Measurements from ENCODE around the gene NUP98. TPM values are rescaled to one million over a fixed set of nuclear protein-coding genes. Genes with fewer than 3 reads are reported as not detected.

NUP98 gene
- total RNA-seq, result 110 and 115 TPM in 2 replicates

DNA sequence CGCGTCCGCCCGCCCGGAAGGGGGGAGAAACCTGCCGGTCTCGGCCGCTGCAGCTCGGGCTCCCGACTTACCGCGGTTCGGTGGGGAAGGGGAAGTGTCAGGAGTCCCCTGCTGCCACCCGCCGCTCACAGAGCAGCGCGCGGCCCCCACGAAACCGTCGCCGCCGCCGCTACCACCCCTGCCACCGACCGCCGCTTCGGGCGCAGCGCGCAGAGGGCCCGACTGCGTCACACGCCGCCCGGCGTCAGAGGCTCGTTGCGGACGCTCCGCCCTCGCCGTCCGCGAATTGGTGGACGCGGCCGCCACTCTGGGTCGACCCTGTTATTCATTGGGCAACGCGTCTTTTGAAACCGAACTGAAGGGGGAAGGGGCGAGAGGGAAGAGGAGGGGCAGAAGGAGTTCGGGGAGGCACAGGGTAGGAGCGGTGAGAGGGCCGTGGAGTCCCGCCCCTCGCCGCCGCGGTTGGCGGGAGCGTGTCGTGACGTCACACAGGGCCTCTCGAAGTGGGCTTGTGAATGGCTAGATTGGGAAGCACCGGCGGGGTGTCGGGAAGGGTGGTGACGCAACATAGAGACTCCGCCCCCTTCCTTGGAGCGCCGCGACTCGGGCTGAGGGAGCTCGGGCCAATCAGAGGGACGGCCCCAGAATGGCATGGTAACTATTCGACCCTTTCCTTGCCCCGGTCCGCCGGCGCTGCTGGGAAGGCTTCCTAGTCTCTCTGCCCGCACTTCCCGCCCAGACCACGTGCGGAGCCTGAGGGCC lies at the start of gene NUP98:
NUP98 (minus strand) TSS at position 226 of the 762 bp plus-strand sequence. CDS start 15,437 bp downstream, outside the sequence.

DNA sequence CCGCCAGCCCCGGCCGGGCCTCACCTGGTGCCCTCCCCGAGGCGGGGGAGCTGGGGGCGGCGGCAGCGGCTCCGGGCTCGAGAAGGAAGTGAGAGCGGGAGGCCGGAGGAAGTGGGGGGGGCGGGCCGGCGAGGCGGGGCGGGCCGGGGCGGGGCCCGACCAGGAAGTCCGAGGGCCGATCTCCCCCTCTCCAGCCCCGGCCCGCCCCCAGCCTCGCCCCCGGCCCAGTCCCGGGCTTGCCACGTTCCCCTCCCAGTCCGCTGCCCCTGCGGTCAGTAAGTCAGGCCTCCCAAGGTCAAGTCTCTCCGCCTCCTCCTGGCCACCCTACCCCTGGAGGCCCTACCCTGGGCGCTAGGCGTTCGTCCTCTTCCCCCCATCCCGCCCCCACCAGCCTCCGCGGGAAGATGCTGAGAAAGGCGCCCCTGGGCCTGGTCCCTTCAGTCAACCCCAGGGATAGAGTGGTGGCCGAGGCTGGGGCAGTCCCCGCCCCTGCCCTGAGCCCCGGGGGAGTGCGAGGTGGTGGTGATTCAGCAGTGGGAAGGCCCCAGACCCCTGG lies 43.6 kb upstream of the NUP98 start, which contains the start of gene RHOG:
RHOG (minus strand) TSS at position 90 of the 556 bp plus-strand sequence. CDS start 12,821 bp downstream, outside the sequence.

DNA sequence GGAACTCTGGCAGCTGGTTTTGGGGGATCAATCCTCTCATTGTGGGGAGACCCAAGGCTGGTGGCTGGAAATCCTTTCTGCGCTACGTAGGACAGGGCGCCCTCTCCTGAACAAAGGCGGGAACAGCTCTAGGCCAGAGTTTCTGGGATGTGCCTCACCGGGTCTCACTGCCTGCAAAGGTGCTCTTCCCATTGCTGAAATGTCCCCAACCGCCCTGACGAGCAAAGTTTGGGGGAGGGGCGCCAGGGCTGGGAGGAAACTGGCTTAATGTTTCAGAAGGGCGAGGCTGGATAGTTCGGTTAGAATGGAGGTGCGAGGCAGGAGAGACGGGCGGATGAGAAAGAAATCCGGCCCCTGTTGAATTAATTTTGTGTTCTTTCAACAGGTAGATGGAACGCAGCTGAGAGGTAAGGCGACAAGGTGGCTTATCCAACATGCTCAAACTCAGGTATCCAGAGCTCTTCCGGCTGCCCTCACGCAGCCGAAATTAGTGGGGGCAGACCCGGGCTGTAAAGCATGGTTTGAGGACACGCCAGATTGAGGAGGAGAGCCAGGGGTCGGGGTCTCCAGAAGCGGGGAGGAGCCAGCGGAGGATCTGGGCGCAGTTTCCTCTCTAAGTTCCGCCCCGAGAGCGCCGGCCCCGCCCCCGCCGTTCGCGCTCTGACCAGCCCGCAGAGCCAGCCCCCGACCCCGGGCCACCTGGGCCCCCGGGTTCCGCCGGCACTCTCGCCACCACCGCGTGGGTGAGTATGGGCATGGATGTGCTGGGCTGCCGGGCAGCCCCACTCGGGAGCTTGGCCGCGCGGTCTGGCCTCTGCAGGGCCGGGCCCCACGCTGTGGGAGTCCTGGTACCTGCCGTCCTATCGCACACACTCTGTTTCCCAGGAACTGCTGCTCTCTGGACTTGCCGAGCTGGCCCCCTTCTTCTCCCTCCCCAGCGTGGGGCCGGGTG lies 10.8 kb upstream of the NUP98 start, which contains the start of gene PGAP2:
PGAP2 (plus strand) TSS at position 652 of the 952 bp plus-strand sequence. CDS start 2,700 bp downstream, outside the sequence.

DNA sequence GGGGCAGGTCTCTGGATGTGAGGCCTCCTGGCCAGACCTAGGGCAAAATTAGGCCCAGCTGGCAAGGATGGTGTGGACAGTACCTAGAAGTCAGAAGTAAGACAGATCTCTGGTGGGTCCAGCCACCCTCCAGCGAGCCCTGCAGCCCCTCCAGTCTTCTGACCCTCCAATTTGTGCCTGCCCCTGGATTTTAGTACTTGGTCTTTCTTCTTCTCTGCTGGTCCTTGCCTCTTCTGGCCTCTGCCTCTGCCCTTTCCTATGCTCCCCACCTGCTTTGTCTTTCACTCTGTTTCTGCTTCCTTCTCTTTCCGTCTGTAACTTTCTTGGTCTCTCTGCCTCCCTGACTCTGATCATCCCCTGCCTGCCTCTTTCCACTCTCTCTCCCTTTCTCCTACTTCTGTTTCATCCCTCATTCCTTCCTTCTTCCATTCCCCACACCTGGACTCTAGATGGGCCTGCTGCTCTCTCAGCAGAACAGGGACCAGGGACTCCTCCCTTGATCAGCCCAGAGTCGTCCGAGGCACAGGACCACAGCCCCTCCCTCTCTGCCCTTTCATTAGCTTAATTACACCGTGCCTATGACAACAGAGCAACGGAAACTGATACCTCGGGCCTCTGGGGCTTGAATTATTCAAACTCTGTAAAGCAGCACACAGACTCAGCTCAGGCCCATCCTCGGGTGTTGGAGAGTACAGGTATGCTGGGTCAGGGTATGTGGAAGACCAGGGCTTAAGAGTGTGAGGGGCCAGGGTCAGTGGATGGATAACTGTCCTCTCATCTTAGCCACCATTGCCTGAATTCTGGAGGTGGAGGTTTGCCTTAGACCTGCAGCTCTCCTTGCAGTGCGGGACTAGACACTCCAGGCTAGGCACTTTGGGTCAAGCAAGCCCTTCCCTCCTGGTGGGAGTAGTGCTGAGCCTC lies 125.8 kb downstream of the NUP98 start, which contains the start of gene CHRNA10:
CHRNA10 (minus strand) TSS at position 51 of the 921 bp plus-strand sequence. CDS start 72 bp downstream, outside the sequence.

DNA sequence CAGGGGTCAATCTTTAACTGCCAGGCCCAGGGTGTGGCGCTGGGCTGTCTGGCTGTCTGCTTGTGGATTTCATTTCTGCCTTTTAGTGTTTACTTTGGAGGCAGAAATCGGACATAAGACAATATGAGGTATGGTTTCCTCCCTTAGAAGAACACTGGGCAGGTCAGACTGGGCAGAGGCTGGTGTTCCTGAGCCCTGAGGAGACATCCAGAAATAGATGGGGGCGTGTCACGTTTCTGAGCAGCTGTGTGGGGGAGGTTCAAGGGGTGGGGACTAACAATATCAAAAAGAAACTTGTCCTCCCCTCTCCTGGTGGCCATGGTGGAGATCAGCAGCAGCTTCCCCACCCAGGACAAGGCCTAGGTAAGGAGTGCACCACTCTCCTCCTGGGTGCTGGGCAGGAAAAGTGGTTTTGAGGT lies 152.5 kb downstream of the NUP98 start, which contains the start of gene ART1:
ART1 (plus strand) TSS at position 312 of the 419 bp plus-strand sequence. CDS start 14,086 bp downstream, outside the sequence.

DNA sequence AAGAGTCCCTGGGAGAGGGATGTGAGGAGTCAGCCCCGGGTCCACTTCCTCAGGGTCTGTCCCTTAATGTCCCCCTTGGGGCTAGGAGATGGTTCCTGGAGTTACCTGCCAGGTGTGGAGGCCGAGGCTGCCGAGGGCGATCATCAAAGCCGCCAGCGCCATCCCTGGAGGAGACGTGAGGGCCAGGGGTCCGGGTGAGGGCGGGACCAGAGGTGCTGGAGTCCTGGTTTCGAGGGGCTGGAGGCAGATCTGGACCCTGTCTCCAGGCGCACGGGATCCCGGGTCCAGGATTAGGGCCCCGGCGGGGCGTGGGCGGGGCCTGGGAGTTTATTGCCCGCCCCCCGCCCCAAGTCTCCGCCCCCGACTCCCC lies 155.7 kb downstream of the NUP98 start, which contains the start of gene ART5:
ART5 (minus strand) TSS at position 292 of the 370 bp plus-strand sequence; CDS start at position 162, 130 bp downstream.

Other genes with a start within 250 kb of the NUP98 start
- gene ART5, start 155.6 kb downstream of the NUP98 start, total RNA-seq, result not detected in 2 replicates
- gene ART1, start 152.4 kb downstream of the NUP98 start, total RNA-seq, result not detected in 2 replicates
- gene CHRNA10, start 126.2 kb downstream of the NUP98 start, total RNA-seq, result 0.05 TPM in 1 of 2 replicates, not detected in the other
- 8.0 and 10.3 TPM in 2 replicates for gene PGAP2, start 11.0 kb upstream of the NUP98 start, total RNA-seq
- 61.2 and 63.4 TPM in 2 replicates for gene RHOG, start 43.4 kb upstream of the NUP98 start, total RNA-seq
- gene STIM1, start 58.1 kb upstream of the NUP98 start, total RNA-seq, result 14.1 and 18.0 TPM in 2 replicates

Data from mammary microvascular endothelial cell (primary cell).